Measurements from ENCODE around the gene BCAN.

DNA sequence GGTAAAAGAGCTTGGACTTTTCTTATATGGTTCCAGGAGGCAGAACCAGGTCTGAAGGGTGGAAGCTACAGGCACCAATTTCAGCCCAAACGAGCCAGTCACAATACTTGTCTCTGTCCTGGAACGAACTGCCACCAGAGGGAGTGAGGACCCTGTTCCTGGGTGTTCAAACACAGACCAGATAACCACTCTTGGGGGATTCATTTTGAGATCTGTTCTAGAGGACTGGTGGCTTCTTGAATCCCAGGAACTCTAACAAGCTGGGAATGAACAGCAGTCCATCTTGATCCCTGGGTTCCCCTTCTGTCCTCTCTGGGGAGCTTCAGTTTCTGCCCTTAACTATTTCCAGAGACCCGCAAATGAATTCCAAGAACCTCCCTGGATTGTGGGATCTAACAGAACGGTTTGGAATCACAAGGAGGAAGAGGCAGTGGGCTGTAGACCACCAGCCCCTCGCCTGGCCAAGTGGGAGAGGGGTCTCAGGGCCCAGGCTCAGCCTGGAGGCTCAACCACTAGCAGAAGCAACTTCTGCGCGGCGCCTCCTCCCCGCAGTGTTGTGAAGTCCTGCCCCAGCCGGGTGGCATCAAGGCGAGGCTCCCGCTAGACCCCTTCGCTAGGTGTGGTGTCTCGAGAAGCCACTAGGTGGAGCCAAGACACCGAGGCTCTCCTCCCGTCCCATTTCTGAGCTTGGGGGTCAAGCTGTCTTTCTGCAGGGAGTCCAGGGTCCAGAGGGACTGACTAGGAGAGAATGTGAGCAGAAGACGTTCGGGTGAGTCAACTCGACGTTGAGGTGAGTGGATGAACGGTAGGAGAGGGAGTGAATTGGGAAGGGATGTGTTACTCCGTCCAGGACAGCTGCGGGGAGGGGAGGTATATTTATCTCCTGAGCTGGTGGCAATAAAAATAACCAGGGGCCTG, 47.4 kb downstream of the BCAN start:
- TF ChIP-seq, protein P1, sequence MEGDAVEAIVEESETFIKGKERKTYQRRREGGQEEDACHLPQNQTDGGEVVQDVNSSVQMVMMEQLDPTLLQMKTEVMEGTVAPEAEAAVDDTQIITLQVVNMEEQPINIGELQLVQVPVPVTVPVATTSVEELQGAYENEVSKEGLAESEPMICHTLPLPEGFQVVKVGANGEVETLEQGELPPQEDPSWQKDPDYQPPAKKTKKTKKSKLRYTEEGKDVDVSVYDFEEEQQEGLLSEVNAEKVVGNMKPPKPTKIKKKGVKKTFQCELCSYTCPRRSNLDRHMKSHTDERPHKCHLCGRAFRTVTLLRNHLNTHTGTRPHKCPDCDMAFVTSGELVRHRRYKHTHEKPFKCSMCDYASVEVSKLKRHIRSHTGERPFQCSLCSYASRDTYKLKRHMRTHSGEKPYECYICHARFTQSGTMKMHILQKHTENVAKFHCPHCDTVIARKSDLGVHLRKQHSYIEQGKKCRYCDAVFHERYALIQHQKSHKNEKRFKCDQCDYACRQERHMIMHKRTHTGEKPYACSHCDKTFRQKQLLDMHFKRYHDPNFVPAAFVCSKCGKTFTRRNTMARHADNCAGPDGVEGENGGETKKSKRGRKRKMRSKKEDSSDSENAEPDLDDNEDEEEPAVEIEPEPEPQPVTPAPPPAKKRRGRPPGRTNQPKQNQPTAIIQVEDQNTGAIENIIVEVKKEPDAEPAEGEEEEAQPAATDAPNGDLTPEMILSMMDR (optimal IDR thresholded peaks at IDR 0.05 in 1 of 3, IDR thresholded peaks at IDR 0.05 in 1 of 3, conservative IDR thresholded peaks at IDR 0.05 in 1 of 3; ENCODE audit: extremely low read depth in 1 of 3, insufficient read depth in 2 of 3, low read length in 3 of 3), result peak; percentile 83 to 97 (median 90)
- no peak for TF ChIP-seq EZH2 (IDR thresholded peaks at IDR 0.05; ENCODE audit: low read length)

Measured in keratinocyte (primary cell).